Activated CD8-positive, alpha-beta memory T cell treated with anti-CD3 and anti-CD28 coated beads, Interleukin-2, amount 50 U/mL, for 24 hours (primary cell): Measurements from ENCODE around the gene FAM186B.
"Not testable (repeated sequence)": the region's sequence is repeated elsewhere in the genome, so short reads cannot be mapped to it uniquely, and the experiment has no call there.

ENCODE experiments used
- DNase-seq: peaks from one replicate; pipeline ENCODE4 v3.0.0-alpha.2; 2020; ENCODE audit errors: extremely low read depth

Gene FAM186B

GRCh38 chr12:49633703-49634345, 28.4 kb upstream of the FAM186B start:
- no peak for DNase-seq

GRCh38 chr12:49632986-49633702, 27.7 kb upstream of the FAM186B start:
- no peak for DNase-seq

- DNase-seq, result no peak
Measured at GRCh38 chr12:49632401-49632800, 27.0 kb upstream of the FAM186B start.

DNA sequence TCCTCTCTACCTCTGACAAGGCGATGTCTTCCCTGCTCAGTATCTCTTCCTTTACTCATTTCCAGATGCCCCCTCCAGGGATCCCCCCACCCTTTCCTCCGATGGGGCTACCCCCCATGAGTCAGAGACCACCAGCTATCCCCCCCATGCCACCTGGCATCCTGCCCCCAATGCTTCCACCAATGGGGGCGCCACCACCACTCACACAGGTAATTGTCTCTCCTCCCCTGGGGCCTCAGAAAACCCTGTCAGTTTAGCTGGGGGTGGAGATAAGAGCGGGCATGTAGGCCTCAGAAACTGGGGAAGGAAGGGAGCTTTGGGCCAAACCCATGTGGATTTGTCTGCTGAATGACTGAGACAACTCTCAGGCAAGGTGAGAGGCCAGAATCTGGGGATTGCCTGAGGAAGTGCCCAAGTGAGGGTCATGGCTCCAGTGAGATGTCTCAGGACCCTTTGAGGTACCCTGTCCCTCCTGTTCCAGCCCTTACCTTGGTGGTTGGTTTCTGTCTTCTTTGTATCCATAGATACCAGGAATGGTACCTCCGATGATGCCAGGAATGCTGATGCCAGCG, 26.0 kb upstream of the FAM186B start:
- DNase-seq, result no peak

DNA sequence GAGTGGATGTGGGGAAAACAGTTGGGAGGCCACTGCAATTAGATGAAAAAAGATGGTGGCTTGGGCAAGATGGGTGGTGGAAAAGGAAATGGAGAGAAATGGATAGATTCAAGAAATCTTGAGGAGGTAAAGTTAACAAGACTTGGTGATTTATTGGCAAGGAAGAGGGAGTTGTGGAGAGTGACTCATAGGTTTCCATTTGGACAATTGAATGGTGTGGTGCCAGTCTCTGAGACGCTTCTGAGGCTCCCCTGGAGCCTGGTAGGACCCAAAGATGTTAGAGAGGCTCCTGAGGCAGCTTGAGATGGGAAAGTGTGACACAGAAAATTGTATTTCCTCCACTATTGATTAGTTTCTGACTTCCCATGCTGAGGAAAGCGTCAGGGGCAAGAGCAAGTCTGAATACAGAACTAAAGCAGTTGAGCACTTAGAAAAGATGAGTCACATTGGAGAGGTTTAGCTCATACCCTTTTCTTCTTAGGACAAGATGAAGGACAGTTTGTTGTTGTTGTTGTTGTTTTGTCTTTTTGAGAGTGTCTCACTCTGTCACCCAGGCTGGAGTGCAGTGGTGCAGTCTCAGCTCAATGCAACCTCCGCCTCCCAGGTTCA, 22.4 kb upstream of the FAM186B start:
- DNase-seq, result no peak

GRCh38 chr12:49626836-49627235, 21.4 kb upstream of the FAM186B start:
- no peak for DNase-seq

DNA sequence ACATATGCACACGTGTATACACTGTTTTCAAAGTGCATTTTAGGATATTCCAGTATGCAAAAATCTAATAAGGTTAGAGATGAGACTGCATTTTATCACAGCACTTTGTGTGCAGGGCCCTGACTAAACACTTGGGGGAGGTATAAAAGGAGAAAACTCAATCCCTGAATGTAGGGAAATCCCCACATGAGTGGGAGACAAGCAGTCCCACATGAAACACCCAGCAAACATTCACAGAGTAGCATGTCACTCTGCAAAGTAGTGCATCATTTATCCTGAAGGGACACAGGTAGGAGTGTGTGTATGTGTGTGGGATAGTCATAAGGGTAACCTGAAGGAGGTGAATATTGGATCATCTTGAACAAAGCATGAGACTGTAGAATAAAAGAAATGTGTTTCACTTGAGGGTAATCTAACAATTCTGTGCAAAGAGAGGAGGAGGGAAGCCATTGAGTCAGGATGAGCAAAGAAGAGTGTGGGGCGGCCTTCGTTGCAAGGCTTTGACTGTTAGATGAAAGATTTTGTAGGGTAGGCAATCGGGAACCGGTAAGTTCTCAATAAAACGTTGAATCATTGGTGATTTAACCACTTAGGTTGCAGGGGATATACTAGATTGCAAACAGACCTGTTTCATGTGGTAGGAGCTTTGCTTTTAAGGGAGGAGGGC, 20.9 kb upstream of the FAM186B start:
- no peak for DNase-seq

DNA sequence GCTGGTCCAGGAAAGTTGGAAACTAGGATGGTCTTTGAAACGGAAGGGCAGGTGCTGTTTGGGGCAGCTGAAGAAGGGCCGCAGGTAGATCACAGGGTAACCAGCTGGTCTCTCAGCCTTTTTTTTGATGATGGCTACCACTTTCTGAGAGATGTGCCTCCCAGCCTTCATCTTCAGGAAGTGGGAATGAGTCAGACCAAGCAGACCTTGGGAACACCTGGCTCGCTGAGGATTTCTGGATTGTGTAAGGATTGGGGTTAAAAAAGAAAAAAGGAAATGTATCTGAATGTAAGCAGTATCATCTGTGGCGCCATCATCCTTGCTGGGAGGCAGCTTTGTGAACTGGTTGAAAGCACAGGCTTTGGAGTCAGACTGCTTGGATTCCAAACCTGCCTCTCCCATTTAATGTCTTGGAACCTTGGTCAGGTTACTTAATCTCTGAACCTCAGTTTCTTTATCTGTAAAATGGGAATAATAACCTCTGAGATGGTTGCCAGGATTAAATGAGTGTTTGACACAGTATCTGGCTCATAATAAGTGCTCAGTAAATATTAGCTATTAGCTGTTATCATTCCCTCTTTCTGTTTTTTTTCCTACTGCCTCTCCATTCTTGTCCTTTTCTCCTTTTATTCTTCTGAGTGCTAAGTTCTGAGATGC, 19.6 kb upstream of the FAM186B start:
- DNase-seq, result no peak

GRCh38 chr12:49623142-49623904, 17.9 kb upstream of the FAM186B start, which contains the start of gene PRPF40B:
TSS of gene PRPF40B (plus strand) at chr12:49623561. CDS start at chr12:49623591, 30 bp downstream.
- DNase-seq, result peak; percentile 38

- peak; percentile 7 for DNase-seq
Measured at GRCh38 chr12:49622501-49623141, 17.2 kb upstream of the FAM186B start.

- no peak for DNase-seq
Measured at GRCh38 chr12:49621651-49622500, 16.4 kb upstream of the FAM186B start.

GRCh38 chr12:49619286-49619685, 13.8 kb upstream of the FAM186B start:
- no peak for DNase-seq

GRCh38 chr12:49618576-49618975, 13.1 kb upstream of the FAM186B start:
- no peak for DNase-seq

- no peak for DNase-seq
Measured at GRCh38 chr12:49616533-49617219, 11.2 kb upstream of the FAM186B start.

DNA sequence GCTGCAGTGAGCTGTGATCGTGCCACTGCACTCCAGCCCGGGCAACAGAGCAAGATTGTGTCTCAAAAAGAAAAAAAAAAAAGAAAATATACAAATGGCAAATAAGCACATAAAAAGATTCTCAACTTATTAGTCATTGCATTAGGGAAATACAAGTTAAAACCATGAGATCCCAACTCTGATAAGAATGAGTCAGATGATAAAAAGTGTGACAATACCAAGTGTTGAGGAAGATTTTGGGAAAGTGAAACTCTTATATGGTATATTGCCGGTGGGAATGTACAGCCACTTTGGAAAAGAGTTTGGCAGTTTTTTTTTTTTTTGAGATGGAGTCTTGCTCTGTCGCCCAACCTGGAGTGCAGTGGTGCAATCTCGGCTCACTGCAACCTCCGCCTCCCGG, 10.3 kb upstream of the FAM186B start:
- DNase-seq, result no peak

DNA sequence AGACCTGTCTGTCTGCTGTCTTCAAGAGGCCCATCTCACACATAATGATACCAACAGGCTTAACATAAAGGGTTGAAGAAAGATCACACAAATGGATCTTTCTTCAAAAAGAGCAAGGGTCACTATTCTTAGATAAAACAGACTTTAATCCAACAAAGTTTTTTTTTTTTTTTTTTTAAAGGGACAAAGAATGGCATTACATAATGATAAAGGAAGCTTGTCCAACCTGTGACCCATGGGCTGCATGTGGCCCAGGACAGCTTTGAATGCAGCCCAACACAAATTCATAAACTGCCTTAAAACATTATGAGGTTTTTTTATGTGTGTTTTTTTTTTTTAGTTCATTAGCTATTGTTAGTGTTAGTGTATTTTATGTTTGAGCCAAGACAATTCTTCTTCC, 6.8 kb upstream of the FAM186B start:
- no peak for DNase-seq

- DNase-seq, result not testable (repeated sequence)
Measured at GRCh38 chr12:49610785-49611184, 5.3 kb upstream of the FAM186B start.

GRCh38 chr12:49609875-49610154, 4.4 kb upstream of the FAM186B start:
- no peak for DNase-seq
